OCI-LY7 (cell line): ENCODE data around the gene DMGDH. TPM values are rescaled to one million over a fixed set of nuclear protein-coding genes. Genes with fewer than 3 reads are reported as not detected.

ENCODE experiments used
- BruUV-seq: library from RNA; stranded (reverse); fragments of 400-500 nt; replicated peaks from 2 replicates; lab custom pipeline; 2021; lab: Mats Ljungman, UMichigan
- CTCF ChIA-PET: fragments of 300-600 bp; sonication (Branson Sonifier 250); formaldehyde crosslinking; loops from one replicate; lab custom pipeline; 2022; ENCODE audit warnings: antibody characterized with exemption; ENCODE audit not compliant: unreplicated experiment; lab: Charles Lee
- POLR2A ChIA-PET: fragments of 300-600 bp; sonication (Branson Sonifier 250); formaldehyde crosslinking; loops from one replicate; lab custom pipeline; 2022; ENCODE audit warnings: antibody characterized with exemption; lab: Charles Lee
- DNase-seq: peaks from one replicate; pipeline ENCODE4 v3.0.0-alpha.2; 2015; ENCODE audit warnings: low spot score
- H2AFZ ChIP-seq: fragments of 200-600 bp; sonication (generic), shearing (Covaris generic); 2 replicates; pipeline ENCODE4 v1.6.1; 2014; ENCODE audit warnings: mild to moderate bottlenecking, antibody characterized with exemption, low read length, moderate library complexity
- H3K27ac ChIP-seq: fragments of 200-600 bp; sonication (generic); 2 replicates; pipeline ENCODE4 v1.5.1; 2014; ENCODE audit warnings: mixed run types, low read depth, mild to moderate bottlenecking, moderate library complexity, low read length, inconsistent platforms; ENCODE audit not compliant: poor library complexity, severe bottlenecking
- H3K36me3 ChIP-seq: fragments of 200-600 bp; sonication (generic); 2 replicates; pipeline ENCODE4 v1.6.1; 2014; ENCODE audit warnings: mild to moderate bottlenecking, antibody characterized with exemption, low read length, moderate library complexity, mixed read lengths; ENCODE audit not compliant: insufficient read depth
- H3K4me1 ChIP-seq: fragments of 200-600 bp; sonication (generic); 2 replicates; pipeline ENCODE4 v1.5.1; 2014; ENCODE audit warnings: mild to moderate bottlenecking, low read length; ENCODE audit not compliant: insufficient read depth, poor library complexity, severe bottlenecking
- H3K4me2 ChIP-seq: fragments of 200-600 bp; sonication (generic); 2 replicates; pipeline ENCODE4 v1.6.1; 2014; ENCODE audit warnings: mild to moderate bottlenecking, low read length
- H3K4me3 ChIP-seq: fragments of 200-600 bp; sonication (generic); 2 replicates; pipeline ENCODE4 v1.5.1; 2014; ENCODE audit warnings: mild to moderate bottlenecking, low read depth, low read length; ENCODE audit not compliant: poor library complexity, severe bottlenecking
- H3K79me2 ChIP-seq: fragments of 200-600 bp; sonication (generic); 2 replicates; pipeline ENCODE4 v1.6.1; 2016; ENCODE audit warnings: low read depth, mild to moderate bottlenecking, low read length, moderate library complexity, mixed read lengths; ENCODE audit not compliant: insufficient read depth
- H3K9me2 ChIP-seq: fragments of 200-600 bp; sonication (generic); 2 replicates; pipeline ENCODE4 v1.6.1; 2016; ENCODE audit warnings: mild to moderate bottlenecking, low read length, mixed read lengths; ENCODE audit not compliant: insufficient read depth
- H3K9me3 ChIP-seq: fragments of 200-600 bp; sonication (generic); 2 replicates; pipeline ENCODE4 v1.6.1; 2014; ENCODE audit warnings: mild to moderate bottlenecking, mixed run types, low read length, mixed read lengths
- H4K20me1 ChIP-seq: fragments of 200-600 bp; sonication (generic); 2 replicates; pipeline ENCODE4 v1.6.1; 2014; ENCODE audit warnings: mild to moderate bottlenecking, antibody characterized with exemption, low read length, moderate library complexity, mixed read lengths; ENCODE audit not compliant: insufficient read depth
- EZH2phosphoT487 ChIP-seq: fragments of 200-600 bp; sonication (generic); IDR thresholded peaks from 2 replicates; pipeline ENCODE4 v1.6.1; 2018; ENCODE audit warnings: low read depth, borderline replicate concordance, mild to moderate bottlenecking, mixed run types, antibody characterized with exemption, low read length, moderate library complexity, mixed read lengths
- intact Hi-C: fragments of 100-400 bp; cut with micrococcal nuclease; formaldehyde crosslinking; loops from one replicate; pipeline ENCODE4 v1.10.0; 2022; ENCODE audit not compliant: unreplicated experiment
- total RNA-seq, 2 experiments: library from RNA; depleted of rRNA in 1 of 2; stranded (reverse); fragments of >200 nt in 1 of 2; shearing (Covaris generic) in 1 of 2; gene quantifications; 2 replicates each; pipeline ENCODE4 v1.2.3, GENCODE V29; 2014 to 2022
- TF ChIP-seq, protein P1 (sequence below): fragments of 200-600 bp; sonication (generic); conservative IDR thresholded peaks from 2 replicates; pipeline ENCODE4 v1.5.1; 2014; ENCODE audit warnings: mild to moderate bottlenecking, antibody characterized with exemption, low read length, moderate library complexity, mixed read lengths

The DMGDH gene
- total RNA-seq, 2 experiments from 2014 or later = 1.5 TPM; not detected in 1

DNA sequence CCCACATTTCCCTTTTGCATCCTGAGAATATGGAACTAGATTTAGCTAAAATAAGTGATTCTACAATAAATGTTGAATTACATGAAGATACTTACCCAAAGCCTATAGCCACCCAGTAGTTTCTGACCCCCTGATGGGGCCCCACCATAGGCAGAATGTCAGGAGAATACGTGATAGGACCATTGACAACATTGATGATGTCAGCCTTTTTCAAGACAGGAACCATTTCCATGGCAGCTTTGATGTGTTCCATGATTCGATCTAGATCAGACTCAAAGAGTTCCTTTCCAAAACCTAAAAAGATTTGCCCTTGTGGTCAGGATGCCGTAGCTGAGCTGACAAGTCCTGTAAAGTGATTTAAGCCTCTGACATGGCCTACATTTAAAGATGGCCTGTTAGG lies 27.3 kb downstream of the DMGDH start:
- 0 out of 2 replicates have a peak, but pooled peaks cover 4% of the 10 kb centered on the region for H3K9me2 ChIP-seq
- BruUV-seq = no TSS peak
- no peak overlapping the region for H3K4me3 ChIP-seq
- no peaks in the 10 kb centered on the region for H3K4me1 ChIP-seq
- H4K20me1 ChIP-seq = no peaks in the 10 kb centered on the region
- no peaks in the 10 kb centered on the region for H3K79me2 ChIP-seq
- ChIA-PET CTCF (no interaction called here), POLR2A (interaction anchor here (0.6 kb wide), 1 partner anchor 197 kb away, joined by 7 read pairs; no protein-coding TSS in a partner anchor)
- H2AFZ ChIP-seq = no peak overlapping the region
- no peak overlapping the region for H3K27ac ChIP-seq
- intact Hi-C loops = no loop called here
- H3K9me3 ChIP-seq = no peaks in the 10 kb centered on the region
- TF ChIP-seq, protein P1, sequence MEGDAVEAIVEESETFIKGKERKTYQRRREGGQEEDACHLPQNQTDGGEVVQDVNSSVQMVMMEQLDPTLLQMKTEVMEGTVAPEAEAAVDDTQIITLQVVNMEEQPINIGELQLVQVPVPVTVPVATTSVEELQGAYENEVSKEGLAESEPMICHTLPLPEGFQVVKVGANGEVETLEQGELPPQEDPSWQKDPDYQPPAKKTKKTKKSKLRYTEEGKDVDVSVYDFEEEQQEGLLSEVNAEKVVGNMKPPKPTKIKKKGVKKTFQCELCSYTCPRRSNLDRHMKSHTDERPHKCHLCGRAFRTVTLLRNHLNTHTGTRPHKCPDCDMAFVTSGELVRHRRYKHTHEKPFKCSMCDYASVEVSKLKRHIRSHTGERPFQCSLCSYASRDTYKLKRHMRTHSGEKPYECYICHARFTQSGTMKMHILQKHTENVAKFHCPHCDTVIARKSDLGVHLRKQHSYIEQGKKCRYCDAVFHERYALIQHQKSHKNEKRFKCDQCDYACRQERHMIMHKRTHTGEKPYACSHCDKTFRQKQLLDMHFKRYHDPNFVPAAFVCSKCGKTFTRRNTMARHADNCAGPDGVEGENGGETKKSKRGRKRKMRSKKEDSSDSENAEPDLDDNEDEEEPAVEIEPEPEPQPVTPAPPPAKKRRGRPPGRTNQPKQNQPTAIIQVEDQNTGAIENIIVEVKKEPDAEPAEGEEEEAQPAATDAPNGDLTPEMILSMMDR = no peak
- no peaks in the 10 kb centered on the region for H3K36me3 ChIP-seq
- no peak overlapping the region for H3K4me2 ChIP-seq
- no peak for DNase-seq

DNA sequence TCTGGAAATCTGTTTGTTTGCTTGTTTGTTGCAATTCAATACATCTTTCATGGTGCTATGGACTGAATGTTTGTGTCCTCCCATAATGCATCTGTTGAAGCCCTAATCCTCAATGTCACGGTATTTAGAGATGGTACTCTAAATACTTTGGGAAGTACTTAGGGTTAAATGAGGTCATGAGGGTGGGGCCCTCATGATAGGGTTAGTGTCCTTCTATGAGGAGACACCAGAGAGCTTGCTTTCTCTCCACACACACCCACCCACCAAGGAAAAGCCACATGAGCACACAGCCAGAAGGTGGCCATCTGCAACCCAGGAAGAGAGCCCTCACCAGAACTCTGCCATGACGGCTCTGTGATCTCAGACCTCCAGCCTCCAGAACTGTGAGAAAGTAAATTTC lies 32.7 kb downstream of the DMGDH start:
- CTCF ChIA-PET = no interaction called here

DNA sequence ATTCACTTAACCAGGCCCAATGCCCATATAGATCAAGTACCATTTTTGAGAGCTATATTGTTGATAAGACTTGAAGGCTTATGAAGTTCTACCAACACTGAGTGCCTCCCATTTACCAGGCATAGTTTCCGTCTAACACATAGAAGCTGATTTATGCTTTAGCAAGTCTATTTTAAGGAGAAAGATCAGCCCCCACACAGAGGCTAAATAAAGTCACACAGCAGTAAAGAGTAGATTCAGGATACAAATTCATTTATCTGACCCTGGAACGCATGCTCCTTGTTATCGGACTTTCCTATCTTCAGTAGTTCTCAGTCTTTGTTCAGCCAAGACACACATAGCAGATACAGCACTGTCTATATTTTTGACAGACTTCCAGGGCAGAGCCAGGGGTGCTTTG lies 34.2 kb downstream of the DMGDH start:
- BruUV-seq = no TSS peak
- intact Hi-C loops = no loop called here
- Histone ChIP-seq H3K9me2 (no peaks in the 10 kb centered on the region), H3K4me1 (no peaks in the 10 kb centered on the region), H3K9me3 (no peaks in the 10 kb centered on the region), H4K20me1 (no peaks in the 10 kb centered on the region), H3K4me3 (no peak overlapping the region), H3K27ac (no peak overlapping the region), H3K4me2 (no peak overlapping the region), H3K36me3 (no peaks in the 10 kb centered on the region), H2AFZ (no peak overlapping the region), H3K79me2 (no peaks in the 10 kb centered on the region)
- ChIA-PET CTCF (no interaction called here), POLR2A (interaction anchor here (0.7 to 1.2 kb wide), 4 partner anchors 18 to 976 kb away, joined by 3 to 5 read pairs (median 4); no protein-coding TSS in a partner anchor)
- no peak for DNase-seq
- TF ChIP-seq EZH2phosphoT487 = no peak
- TF ChIP-seq, protein P1 = no peak

More for the DNA sequence above, 32.7 kb downstream of the DMGDH start:
- no peak overlapping the region for H3K27ac ChIP-seq
- H3K4me3 ChIP-seq = no peak overlapping the region
- no peak for TF ChIP-seq EZH2phosphoT487
- TF ChIP-seq, protein P1 = no peak
- no peaks in the 10 kb centered on the region for H3K79me2 ChIP-seq
- H3K36me3 ChIP-seq = no peaks in the 10 kb centered on the region
- H3K9me3 ChIP-seq = no peaks in the 10 kb centered on the region
- H3K4me1 ChIP-seq = no peaks in the 10 kb centered on the region
- intact Hi-C loops = no loop called here
- no peak overlapping the region for H2AFZ ChIP-seq
- no peaks in the 10 kb centered on the region for H4K20me1 ChIP-seq
- POLR2A ChIA-PET = no interaction called here
- no peak overlapping the region for H3K4me2 ChIP-seq
- H3K9me2 ChIP-seq = no peaks in the 10 kb centered on the region
- no TSS peak for BruUV-seq
- no peak for DNase-seq
